Activated CD4-positive, CD25-positive, alpha-beta regulatory T cell treated with anti-CD3 and anti-CD28 coated beads, Interleukin-2, amount 50 U/mL, for 24 hours (primary cell): ENCODE data around the gene PALM2AKAP2.
"Not testable (repeated sequence)": the region's sequence is repeated elsewhere in the genome, so short reads cannot be mapped to it uniquely, and the experiment has no call there.

Experiments
- ATAC-seq, 2 donors: fragments of 150-1000 bp; cut with Tn5 transposase; one replicate each; pipeline ENCODE4 v1.10.0; 2021; ENCODE audit warnings: mild to moderate bottlenecking in 1 of 2, moderate library complexity in 1 of 2

Gene PALM2AKAP2

GRCh38 chr9:109811876-109812275 lies 31.9 kb downstream of the PALM2AKAP2 start:
- no peak for ATAC-seq

GRCh38 chr9:109812331-109812730 lies 32.3 kb downstream of the PALM2AKAP2 start:
- ATAC-seq = no peak

- ATAC-seq = no peak
Observed at GRCh38 chr9:109812818-109813281, 32.9 kb downstream of the PALM2AKAP2 start.

- no peak for ATAC-seq
Observed at GRCh38 chr9:109813303-109813702, 33.3 kb downstream of the PALM2AKAP2 start.

- no peak for ATAC-seq
Observed at GRCh38 chr9:109813829-109814228, 33.8 kb downstream of the PALM2AKAP2 start.

- no peak for ATAC-seq
Observed at GRCh38 chr9:109815366-109815947, 35.5 kb downstream of the PALM2AKAP2 start.

GRCh38 chr9:109816490-109816889 lies 36.5 kb downstream of the PALM2AKAP2 start:
- no peak for ATAC-seq

GRCh38 chr9:109817146-109817845 lies 37.3 kb downstream of the PALM2AKAP2 start:
- no peak for ATAC-seq

- no peak for ATAC-seq
Observed at GRCh38 chr9:109817846-109818472, 38.0 kb downstream of the PALM2AKAP2 start.

GRCh38 chr9:109821711-109822110 lies 41.7 kb downstream of the PALM2AKAP2 start:
- no peak for ATAC-seq

- not testable (repeated sequence) for ATAC-seq
Observed at GRCh38 chr9:109825383-109825782, 45.4 kb downstream of the PALM2AKAP2 start.

- no peak for ATAC-seq
Observed at GRCh38 chr9:109826559-109826958, 46.6 kb downstream of the PALM2AKAP2 start.

- no peak for ATAC-seq
Observed at GRCh38 chr9:109828254-109828653, 48.3 kb downstream of the PALM2AKAP2 start.
